Upper lobe of right lung (tissue), 1 donor: ENCODE measurements around the gene ODF2. TPM values are rescaled to one million over a fixed set of nuclear protein-coding genes. Genes with fewer than 3 reads are reported as not detected.

Experiments
- ATAC-seq: fragments of 200-7000 bp; cut with Tn5 transposase; one replicate; pipeline ENCODE4 v1.9.1; 2020; ENCODE audit warnings: mild to moderate bottlenecking, moderate library complexity
- DNase-seq: peaks from one replicate; pipeline ENCODE4 v3.0.0-alpha.2; 2020
- H3K27ac ChIP-seq: fragments of 200-600 bp; one replicate; pipeline ENCODE4 v1.8.0; 2022
- H3K27me3 ChIP-seq: fragments of 200-600 bp; one replicate; pipeline ENCODE4 v1.8.0; 2022; ENCODE audit warnings: mild to moderate bottlenecking
- H3K36me3 ChIP-seq: fragments of 200-600 bp; one replicate; pipeline ENCODE4 v1.8.0; 2022
- H3K4me1 ChIP-seq: fragments of 200-600 bp; one replicate; pipeline ENCODE4 v1.8.0; 2022
- H3K4me3 ChIP-seq: fragments of 200-600 bp; one replicate; pipeline ENCODE4 v1.8.0; 2022; ENCODE audit warnings: mild to moderate bottlenecking
- H3K9me3 ChIP-seq: fragments of 200-600 bp; one replicate; pipeline ENCODE4 v1.8.0; 2022
- CTCF ChIP-seq: fragments of 200-600 bp; IDR thresholded peaks from one replicate; pipeline ENCODE4 v1.8.0; 2022; ENCODE audit warnings: antibody characterized with exemption
- intact Hi-C: fragments of 100-400 bp; cut with DNase I; formaldehyde crosslinking; loops from one replicate; pipeline ENCODE4 v1.11.0; 2022
- long read RNA-seq: library from polyadenylated mRNA; unstranded; transcript quantifications from one replicate; pipeline ENCODE4 v2.0.0, GENCODE V29; 2021
- total RNA-seq: library from RNA; stranded (reverse); fragmentation: NEBNext Ultra II Directional; extraction: Animal tissue kit (Norgen Biotek cat#: 25700); gene quantifications from one replicate; pipeline ENCODE4 v1.2.1, GENCODE V29; 2021
- donor health status: DM: no; HTN: yes; CAD: no; lungs with severe emphysema.

ODF2 gene
- total RNA-seq, result 17.3 TPM
- long read RNA-seq, transcript ODF2-201 (21 exons, 3,899 nt), result major isoform, 8 of 35 reads
- long read RNA-seq, partial matches to known transcripts, result 6 of 35 reads
- long read RNA-seq, other reads (novel, unspliced or antisense), result 21 of 35 reads

- H3K36me3 ChIP-seq, result peaks cover 13% of the 10 kb centered on the region
- H3K4me1 ChIP-seq, result peaks cover 7% of the 10 kb centered on the region
- H3K9me3 ChIP-seq, result no peaks in the 10 kb centered on the region
- H3K27me3 ChIP-seq, result no peaks in the 10 kb centered on the region
- intact Hi-C loops, result no loop called here
- H3K27ac ChIP-seq, result peak within 1 kb of the TSS; percentile 73
- TF ChIP-seq CTCF, result no peak
- peak; percentile 96 for ATAC-seq
- H3K4me3 ChIP-seq, result peak within 1 kb of the TSS; percentile 87
- DNase-seq, result peak; percentile 99
These were observed at the start of gene ODF2 for GRCh38 chr9:128455849-128456612. ODF2 (plus strand) TSS chr9:128456006; CDS start chr9:128456092, 86 bp downstream.

GRCh38 chr9:128406848-128407391, 48.9 kb upstream of the ODF2 start:
- Histone ChIP-seq H3K27ac (no peak overlapping the region), H3K36me3 (no peaks in the 10 kb centered on the region), H3K4me3 (no peak overlapping the region), H3K4me1 (no peaks in the 10 kb centered on the region), H3K9me3 (no peaks in the 10 kb centered on the region), H3K27me3 (no peaks in the 10 kb centered on the region)
- DNase-seq, result no peak
- TF ChIP-seq CTCF, result no peak
- intact Hi-C loops, result no loop called here
- ATAC-seq, result no peak

- no peak overlapping the region for H3K27ac ChIP-seq
- TF ChIP-seq CTCF, result no peak
- no peaks in the 10 kb centered on the region for H3K9me3 ChIP-seq
- H3K36me3 ChIP-seq, result no peaks in the 10 kb centered on the region
- no peak overlapping the region for H3K4me3 ChIP-seq
- DNase-seq (no peak), ATAC-seq (no peak)
- peaks cover 3% of the 10 kb centered on the region for H3K27me3 ChIP-seq
- H3K4me1 ChIP-seq, result no peaks in the 10 kb centered on the region
- intact Hi-C loops, result no loop called here
These were observed 46.8 kb upstream of the ODF2 start for GRCh38 chr9:128408963-128409431.

GRCh38 chr9:128409450-128409849, 46.4 kb upstream of the ODF2 start:
- intact Hi-C loops, result no loop called here
- DNase-seq (no peak), ATAC-seq (no peak)
- TF ChIP-seq CTCF, result no peak
- no peak overlapping the region for H3K27ac ChIP-seq
- no peaks in the 10 kb centered on the region for H3K4me1 ChIP-seq
- peaks cover 6% of the 10 kb centered on the region for H3K27me3 ChIP-seq
- H3K9me3 ChIP-seq, result no peaks in the 10 kb centered on the region
- no peaks in the 10 kb centered on the region for H3K36me3 ChIP-seq
- no peak overlapping the region for H3K4me3 ChIP-seq

GRCh38 chr9:128409978-128410377, 45.8 kb upstream of the ODF2 start:
- Histone ChIP-seq H3K9me3 (no peaks in the 10 kb centered on the region), H3K27me3 (peaks cover 6% of the 10 kb centered on the region), H3K36me3 (no peaks in the 10 kb centered on the region), H3K27ac (no peak overlapping the region), H3K4me3 (no peak overlapping the region), H3K4me1 (no peaks in the 10 kb centered on the region)
- TF ChIP-seq CTCF, result peak; percentile 5
- ATAC-seq (no peak), DNase-seq (no peak)
- intact Hi-C loops, result loop anchor here (5.0 kb wide), 1 partner anchor 48 kb away; no protein-coding TSS in a partner anchor
